Thyroid gland (tissue), 4 donors: Measurements from ENCODE around the gene LMBR1. TPM values are rescaled to one million over a fixed set of nuclear protein-coding genes. Genes with fewer than 3 reads are reported as not detected.
"Not testable (repeated sequence)": the region's sequence is repeated elsewhere in the genome, so short reads cannot be mapped to it uniquely, and the experiment has no call there.

Experiments
- DNase-seq, 2 donors: peaks; one replicate each; pipeline ENCODE4 v3.0.0-alpha.2; 2019
- H3K27ac ChIP-seq, 3 donors: fragments of 200-600 bp; sonication (generic); 1 replicate in 2 of 3; 2 replicates in 1 of 3; pipeline ENCODE4 v1.5.1; 2016 to 2019; ENCODE audit warnings: mild to moderate bottlenecking in 1 of 3, moderate library complexity in 1 of 3
- H3K27me3 ChIP-seq: fragments of 200-600 bp; sonication (generic); one replicate; pipeline ENCODE4 v1.5.1; 2019
- H3K36me3 ChIP-seq, 2 donors: fragments of 200-600 bp; sonication (generic); one replicate each; pipeline ENCODE4 v1.5.1; 2016 to 2019
- H3K4me1 ChIP-seq, 2 donors: fragments of 200-600 bp; sonication (generic); one replicate each; pipeline ENCODE4 v1.5.1; 2017 to 2019
- H3K4me3 ChIP-seq, 3 donors: fragments of 200-600 bp; sonication (generic); replicated peaks in 1 of 3; 1 replicate in 2 of 3; 2 replicates in 1 of 3; pipeline ENCODE4 v1.5.1; 2016; ENCODE audit warnings: mild to moderate bottlenecking in 1 of 3
- H3K9me3 ChIP-seq: fragments of 200-600 bp; sonication (generic); one replicate; pipeline ENCODE4 v1.5.1; 2017
- CTCF ChIP-seq, 6 experiments: fragments of 200-600 bp in 3 of 6; fragments of 450-650 bp in 3 of 6; sonication (generic) in 3 of 6; IDR thresholded peaks; one replicate each; pipeline ENCODE4 v1.5.1; 2016 to 2019; ENCODE audit warnings: antibody characterized with exemption in 6 of 6, mild to moderate bottlenecking in 2 of 6, inconsistent platforms in 1 of 6, moderate library complexity in 1 of 6
- POLR2A ChIP-seq, 2 donors: fragments of 450-650 bp; IDR thresholded peaks; one replicate each; pipeline ENCODE4 v1.6.1; 2017; ENCODE audit warnings: antibody characterized with exemption in 2 of 2, mild to moderate bottlenecking in 2 of 2, moderate library complexity in 1 of 2
- WGBS, 2 donors: methylation state at CpG; one replicate each; pipeline ENCODE4 v1.1.5; 2017; 5-methylcytosine and 5-hydroxymethylcytosine counted together
- intact Hi-C: fragments of 100-400 bp; cut with DNase I; formaldehyde crosslinking; loops from one replicate; pipeline ENCODE4 v1.15.1; 2023
- total RNA-seq, 4 donors: library from RNA; depleted of rRNA; stranded (reverse); fragments of >200 nt; gene quantifications; one replicate each; pipeline ENCODE4 v1.2.3, GENCODE V29; 2016

The LMBR1 gene
- total RNA-seq, 4 donors from 2014 or later, result 73.9 to 205 (median 113) TPM

GRCh38 chr7:156854654-156855053 is 38.3 kb downstream of the LMBR1 start:
- Histone ChIP-seq H3K27ac (no peak overlapping the region), H3K27me3 (no peaks in the 10 kb centered on the region), H3K36me3 (no peaks in the 10 kb centered on the region), H3K4me3 (no peak overlapping the region), H3K9me3 (no peaks in the 10 kb centered on the region), H3K4me1 (no peaks in the 10 kb centered on the region)
- intact Hi-C loops, result no loop called here
- 98 to 100% methylated on average over 5 of the region's 5 CpGs for WGBS, 2 donors
- no peak for DNase-seq
- TF ChIP-seq POLR2A (IDR thresholded peaks at IDR 0.05), result no peak
- no peak for TF ChIP-seq CTCF (IDR thresholded peaks at IDR 0.05)

GRCh38 chr7:156848979-156849378 is 44.0 kb downstream of the LMBR1 start:
- Histone ChIP-seq H3K36me3 (no peaks in the 10 kb centered on the region), H3K9me3 (no peaks in the 10 kb centered on the region), H3K4me3 (no peak overlapping the region), H3K27me3 (no peaks in the 10 kb centered on the region), H3K27ac (no peak overlapping the region), H3K4me1 (no peaks in the 10 kb centered on the region)
- TF ChIP-seq POLR2A (IDR thresholded peaks at IDR 0.05) (no peak), CTCF (IDR thresholded peaks at IDR 0.05) (no peak)
- intact Hi-C loops, result no loop called here
- no peak for DNase-seq
- 97 to 100% methylated on average over 3 of the region's 3 CpGs for WGBS, 2 donors

GRCh38 chr7:156845379-156846101 is 47.4 kb downstream of the LMBR1 start:
- Histone ChIP-seq H3K36me3 (no peaks in the 10 kb centered on the region), H3K9me3 (no peaks in the 10 kb centered on the region), H3K27me3 (no peaks in the 10 kb centered on the region), H3K27ac (no peak overlapping the region), H3K4me3 (no peak overlapping the region), H3K4me1 (no peaks in the 10 kb centered on the region)
- intact Hi-C loops, result no loop called here
- 80 to 86% methylated on average over 5 of the region's 5 CpGs for WGBS, 2 donors
- no peak for TF ChIP-seq POLR2A (IDR thresholded peaks at IDR 0.05)
- no peak for TF ChIP-seq CTCF (IDR thresholded peaks at IDR 0.05)
- no peak for DNase-seq

- intact Hi-C loops, H3K27ac ChIP-seq, DNase-seq, H3K9me3 ChIP-seq, H3K4me3 ChIP-seq, H3K4me1 ChIP-seq, H3K27me3 ChIP-seq, H3K36me3 ChIP-seq: not testable (repeated sequence)
- WGBS, 2 donors, result 93 to 97% methylated on average over 6 of the region's 6 CpGs
Observed at GRCh38 chr7:156843582-156843981, 49.4 kb downstream of the LMBR1 start.

- Histone ChIP-seq H3K36me3 (no peaks in the 10 kb centered on the region), H3K27ac (no peak overlapping the region), H3K4me3 (no peak overlapping the region), H3K9me3 (no peaks in the 10 kb centered on the region), H3K4me1 (no peaks in the 10 kb centered on the region), H3K27me3 (no peaks in the 10 kb centered on the region)
- WGBS, 2 donors, result 65 to 76% methylated on average over 2 of the region's 2 CpGs
- TF ChIP-seq CTCF (IDR thresholded peaks at IDR 0.05), result no peak
- TF ChIP-seq POLR2A (IDR thresholded peaks at IDR 0.05), result no peak
- DNase-seq, result no peak
- intact Hi-C loops, result no loop called here
Observed at GRCh38 chr7:156843157-156843556, 49.8 kb downstream of the LMBR1 start.
